Measurements from ENCODE around the gene CBLL2. TPM values are rescaled to one million over a fixed set of nuclear protein-coding genes. Genes with fewer than 3 reads are reported as not detected.

CBLL2 gene
- total RNA-seq, 4 donors from 2014 or later, result not detected

GRCh38 chrX:22315151-22315550 is 42.4 kb downstream of the CBLL2 start:
- no peak for TF ChIP-seq CTCF (IDR thresholded peaks at IDR 0.05)
- no peak for TF ChIP-seq POLR2A (IDR thresholded peaks at IDR 0.05)
- DNase-seq (ENCODE audit: low spot score in 2 of 2), result no peak
- 52 to 68% methylated on average over 3 of the region's 3 CpGs for WGBS, 2 donors
- no peak overlapping the region for H3K4me3 ChIP-seq (ENCODE audit: low read depth, poor library complexity, severe bottlenecking)
- intact Hi-C loops (cut with DNase I; ENCODE audit: low total_unique reads), result no loop called here

- no peak overlapping the region for H3K4me3 ChIP-seq (ENCODE audit: low read depth, poor library complexity, severe bottlenecking)
- 64 to 81% methylated on average over 12 of the region's 12 CpGs for WGBS, 2 donors
- DNase-seq (ENCODE audit: low spot score in 2 of 2), result no peak
- intact Hi-C loops (cut with DNase I; ENCODE audit: low total_unique reads), result no loop called here
- no peak for TF ChIP-seq POLR2A (IDR thresholded peaks at IDR 0.05)
- no peak for TF ChIP-seq CTCF (IDR thresholded peaks at IDR 0.05)
These were observed 47.6 kb downstream of the CBLL2 start for GRCh38 chrX:22320236-22320873.

- intact Hi-C loops (cut with DNase I; ENCODE audit: low total_unique reads), result no loop called here
- no peak for DNase-seq (ENCODE audit: low spot score in 2 of 2)
- H3K4me3 ChIP-seq (ENCODE audit: low read depth, poor library complexity, severe bottlenecking), result no peak overlapping the region
- no peak for TF ChIP-seq CTCF (IDR thresholded peaks at IDR 0.05)
- no peak for TF ChIP-seq POLR2A (IDR thresholded peaks at IDR 0.05)
- 74 to 88% methylated on average over 5 of the region's 5 CpGs for WGBS, 2 donors
These were observed 50.8 kb downstream of the CBLL2 start for GRCh38 chrX:22323541-22323940.

Other genes starting within 250 kb of the CBLL2 start
- 1 to 10 TPM in 1 of 4 donors, under 1 TPM in 2, not detected in 1; 0.08 to 1.6 (median 0.10) TPM for gene PHEX, start 240.6 kb upstream of the CBLL2 start, total RNA-seq

All from lower leg skin (tissue), 4 donors.